PFSK-1 (cell line): ENCODE data around the gene MTIF3. TPM values are rescaled to one million over a fixed set of nuclear protein-coding genes. Genes with fewer than 3 reads are reported as not detected.
A peak's percentile ranks its signal among the peaks of the same experiment; 100 is the strongest.

Experiments
- FOXP2 ChIP-seq: optimal IDR thresholded peaks from 2 replicates; pipeline ENCODE3; 2011; ENCODE audit warnings: borderline replicate concordance, control low read depth, inconsistent platforms; ENCODE audit not compliant: insufficient read depth; ENCODE audit errors: extremely low read length, extremely low read depth
- POLR2AphosphoS5 ChIP-seq: IDR thresholded peaks from 2 replicates; pipeline ENCODE4 v1.6.1; 2012; ENCODE audit warnings: low read depth, mild to moderate bottlenecking, control low read depth, low read length, moderate library complexity
- SIN3A ChIP-seq: IDR thresholded peaks from 2 replicates; pipeline ENCODE4 v1.6.1; 2012; ENCODE audit warnings: mild to moderate bottlenecking, low read length, moderate library complexity, borderline replicate concordance; ENCODE audit not compliant: insufficient read depth
- TAF1 ChIP-seq: IDR thresholded peaks from 2 replicates; pipeline ENCODE4 v1.6.1; 2012; ENCODE audit warnings: low read length, control low read depth, borderline replicate concordance; ENCODE audit not compliant: insufficient read depth
- polyA plus RNA-seq: library from polyadenylated mRNA; unstranded; fragments of >200 nt; gene quantifications from one replicate; pipeline ENCODE4 v1.2.1, GENCODE V29; 2012; ENCODE audit warnings: low read depth, missing spikeins; ENCODE audit not compliant: insufficient read length
- TF ChIP-seq, protein P1 (sequence below), 2 experiments: IDR thresholded peaks; 2 replicates each; pipeline versions ENCODE4 v1.6.1 to v1.8.0; 2011 to 2012; ENCODE audit warnings: low read depth in 2 of 2, low read length in 2 of 2, control low read depth in 1 of 2, inconsistent platforms in 1 of 2, mild to moderate bottlenecking in 1 of 2, moderate library complexity in 1 of 2; ENCODE audit not compliant: insufficient read depth in 1 of 2

Gene MTIF3, protein sequence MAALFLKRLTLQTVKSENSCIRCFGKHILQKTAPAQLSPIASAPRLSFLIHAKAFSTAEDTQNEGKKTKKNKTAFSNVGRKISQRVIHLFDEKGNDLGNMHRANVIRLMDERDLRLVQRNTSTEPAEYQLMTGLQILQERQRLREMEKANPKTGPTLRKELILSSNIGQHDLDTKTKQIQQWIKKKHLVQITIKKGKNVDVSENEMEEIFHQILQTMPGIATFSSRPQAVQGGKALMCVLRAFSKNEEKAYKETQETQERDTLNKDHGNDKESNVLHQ
- 16.8 TPM for polyA plus RNA-seq

DNA sequence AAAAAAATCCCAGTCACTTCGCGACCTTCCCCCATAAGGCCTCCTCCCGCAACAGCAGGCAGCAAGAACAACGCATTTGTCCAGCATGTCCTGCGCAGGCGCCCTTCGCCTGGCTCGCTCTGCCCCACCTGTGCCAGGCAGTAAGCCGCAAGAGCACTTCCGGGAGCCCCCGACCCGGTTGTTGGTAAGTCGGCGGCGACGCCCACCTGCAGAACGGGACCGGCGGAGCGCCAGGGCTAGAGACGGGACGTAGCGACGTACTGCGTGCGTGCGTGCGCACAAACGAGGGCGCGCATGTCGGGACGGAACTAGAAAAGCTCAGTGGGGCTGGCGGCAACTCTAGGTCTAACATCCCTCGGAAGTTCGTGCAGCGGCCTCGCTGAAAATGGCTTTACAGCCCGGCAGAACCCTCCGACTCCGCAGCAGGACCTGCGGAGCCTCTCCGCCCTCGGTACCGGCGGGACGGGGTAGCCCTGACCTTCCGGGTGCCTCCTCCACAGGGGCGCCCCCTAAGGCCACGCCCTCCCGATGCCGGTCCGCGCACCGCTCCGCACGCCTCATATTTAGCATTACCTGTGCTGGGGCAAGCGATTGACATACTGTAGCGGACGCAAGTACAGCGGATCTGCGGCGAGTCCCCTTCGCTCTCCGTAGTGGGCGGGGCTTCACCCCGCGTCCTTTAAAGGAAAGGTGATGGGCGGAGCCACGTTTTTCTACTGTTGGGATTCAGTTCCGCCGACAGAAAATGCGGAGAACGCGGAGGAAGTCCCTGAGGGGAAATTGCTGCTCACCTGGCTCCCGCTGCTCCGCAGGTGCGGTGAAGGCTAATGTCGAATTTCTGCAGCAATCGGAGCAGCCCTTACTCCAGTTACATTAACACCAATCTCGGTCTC is at the start of gene MTIF3:
Gene MTIF3, minus strand, starts transcription at position 629 of the 893 bp plus-strand sequence. CDS start 10,116 bp downstream, outside the sequence.
- TF ChIP-seq POLR2AphosphoS5 (peak; percentile 71), TAF1 (0 out of 2 replicates have a peak, but pooled peaks have one; percentile 57), SIN3A (0 out of 2 replicates have a peak, but pooled peaks have one; percentile 39), FOXP2 (peak; percentile 71)
- TF ChIP-seq, protein P1, sequence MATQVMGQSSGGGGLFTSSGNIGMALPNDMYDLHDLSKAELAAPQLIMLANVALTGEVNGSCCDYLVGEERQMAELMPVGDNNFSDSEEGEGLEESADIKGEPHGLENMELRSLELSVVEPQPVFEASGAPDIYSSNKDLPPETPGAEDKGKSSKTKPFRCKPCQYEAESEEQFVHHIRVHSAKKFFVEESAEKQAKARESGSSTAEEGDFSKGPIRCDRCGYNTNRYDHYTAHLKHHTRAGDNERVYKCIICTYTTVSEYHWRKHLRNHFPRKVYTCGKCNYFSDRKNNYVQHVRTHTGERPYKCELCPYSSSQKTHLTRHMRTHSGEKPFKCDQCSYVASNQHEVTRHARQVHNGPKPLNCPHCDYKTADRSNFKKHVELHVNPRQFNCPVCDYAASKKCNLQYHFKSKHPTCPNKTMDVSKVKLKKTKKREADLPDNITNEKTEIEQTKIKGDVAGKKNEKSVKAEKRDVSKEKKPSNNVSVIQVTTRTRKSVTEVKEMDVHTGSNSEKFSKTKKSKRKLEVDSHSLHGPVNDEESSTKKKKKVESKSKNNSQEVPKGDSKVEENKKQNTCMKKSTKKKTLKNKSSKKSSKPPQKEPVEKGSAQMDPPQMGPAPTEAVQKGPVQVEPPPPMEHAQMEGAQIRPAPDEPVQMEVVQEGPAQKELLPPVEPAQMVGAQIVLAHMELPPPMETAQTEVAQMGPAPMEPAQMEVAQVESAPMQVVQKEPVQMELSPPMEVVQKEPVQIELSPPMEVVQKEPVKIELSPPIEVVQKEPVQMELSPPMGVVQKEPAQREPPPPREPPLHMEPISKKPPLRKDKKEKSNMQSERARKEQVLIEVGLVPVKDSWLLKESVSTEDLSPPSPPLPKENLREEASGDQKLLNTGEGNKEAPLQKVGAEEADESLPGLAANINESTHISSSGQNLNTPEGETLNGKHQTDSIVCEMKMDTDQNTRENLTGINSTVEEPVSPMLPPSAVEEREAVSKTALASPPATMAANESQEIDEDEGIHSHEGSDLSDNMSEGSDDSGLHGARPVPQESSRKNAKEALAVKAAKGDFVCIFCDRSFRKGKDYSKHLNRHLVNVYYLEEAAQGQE (IDR thresholded peaks at IDR 0.05; ENCODE audit: insufficient read depth in 1 of 2, low read depth in 2 of 2, low read length in 2 of 2) = no peak

GRCh38 chr13:27497563-27498230 is 47.3 kb upstream of the MTIF3 start:
- no peak for TF ChIP-seq SIN3A
- no peak for TF ChIP-seq TAF1
- TF ChIP-seq, protein P1 (IDR thresholded peaks at IDR 0.05; ENCODE audit: insufficient read depth in 1 of 2, low read depth in 2 of 2, low read length in 2 of 2) = no peak
- no peak for TF ChIP-seq FOXP2
- TF ChIP-seq POLR2AphosphoS5 = no peak

GRCh38 chr13:27496536-27497273 is 46.3 kb upstream of the MTIF3 start:
- TF ChIP-seq, protein P1 (IDR thresholded peaks at IDR 0.05; ENCODE audit: insufficient read depth in 1 of 2, low read depth in 2 of 2, low read length in 2 of 2) = no peak
- no peak for TF ChIP-seq SIN3A
- no peak for TF ChIP-seq TAF1
- TF ChIP-seq POLR2AphosphoS5 = no peak
- no peak for TF ChIP-seq FOXP2

- TF ChIP-seq SIN3A = no peak
- TF ChIP-seq TAF1 = no peak
- TF ChIP-seq POLR2AphosphoS5 = no peak
- TF ChIP-seq, protein P1 (IDR thresholded peaks at IDR 0.05; ENCODE audit: insufficient read depth in 1 of 2, low read depth in 2 of 2, low read length in 2 of 2) = no peak
- TF ChIP-seq FOXP2 = no peak
These were observed 45.6 kb upstream of the MTIF3 start for GRCh38 chr13:27496006-27496405.
